GM12892 (cell line): Measurements from ENCODE around the gene ANKRD60.

Source experiments
- POLR2A ChIP-seq: IDR thresholded peaks from 2 replicates; pipeline ENCODE4 v1.6.1; 2011; ENCODE audit warnings: low read depth, low read length, control low read depth
- TAF1 ChIP-seq: IDR thresholded peaks from 2 replicates; pipeline ENCODE4 v1.6.1; 2011; ENCODE audit warnings: low read depth, mild to moderate bottlenecking, control low read depth, low read length, borderline replicate concordance

- no peak for TF ChIP-seq POLR2A
- no peak for TF ChIP-seq TAF1
Observed at GRCh38 chr20:58184063-58184462, 44.4 kb downstream of the ANKRD60 start.
